GM12878 (cell line): ENCODE results near the gene ARL10. TPM values are rescaled to one million over a fixed set of nuclear protein-coding genes. Genes with fewer than 3 reads are reported as not detected.
A peak's percentile ranks its signal among the peaks of the same experiment; 100 is the strongest.

Experiments used
- ATAC-seq: fragments of 200-7000 bp; cut with Tn5 transposase; 3 replicates; pipeline ENCODE4 v1.9.1; 2020; ENCODE audit warnings: mild to moderate bottlenecking, moderate library complexity
- BruUV-seq: library from RNA; stranded (reverse); fragments of 400-500 nt; replicated peaks from 2 replicates; lab custom pipeline; 2021; lab: Mats Ljungman, UMichigan
- CTCF ChIA-PET: fragments of 300-600 bp; sonication (Branson Sonifier 250); formaldehyde crosslinking; extraction: SDS; loops from one replicate; lab custom pipeline; 2021; ENCODE audit warnings: inconsistent platforms; lab: Yijun Ruan, JAX
- POLR2A ChIA-PET: fragments of 350-600 bp; formaldehyde crosslinking; extraction: SDS; loops from one replicate; lab custom pipeline; 2021; ENCODE audit warnings: inconsistent platforms; lab: Charles Lee
- RAD21 ChIA-PET: fragments of 300-600 bp; sonication (Branson Sonifier 250); formaldehyde crosslinking; loops from one replicate; lab custom pipeline; 2023; ENCODE audit warnings: antibody characterized with exemption; ENCODE audit not compliant: unreplicated experiment; lab: Charles Lee
- SMC1A ChIA-PET: fragments of 300-600 bp; sonication (Branson Sonifier 250); formaldehyde crosslinking; loops from one replicate; lab custom pipeline; 2023; ENCODE audit not compliant: unreplicated experiment, uncharacterized antibody; lab: Charles Lee
- DNase-seq: peaks from one replicate; pipeline ENCODE4 v3.0.0-alpha.2; 2011; ENCODE audit warnings: low read depth, low spot score
- FAIRE-seq: peaks from 3 replicates; lab custom pipeline; 2011; peaks lifted over from hg19 to GRCh38; lab: Jason Lieb, UNC
- H2AFZ ChIP-seq: 2 replicates; pipeline ENCODE4 v1.6.0; 2011; ENCODE audit warnings: low read depth, low read length, control low read depth; ENCODE audit not compliant: control insufficient read depth
- H3K27ac ChIP-seq: 2 replicates; pipeline ENCODE4 v1.5.1; 2011; ENCODE audit warnings: control low read depth; ENCODE audit not compliant: control insufficient read depth, insufficient read depth
- H3K27me3 ChIP-seq, 2 experiments: replicated peaks in 1 of 2; 2 replicates each; pipeline versions ENCODE4 v1.6.0 to v1.6.1; 2011; ENCODE audit warnings: low read length in 1 of 2; ENCODE audit not compliant: control insufficient read depth in 2 of 2, insufficient read depth in 2 of 2
- H3K36me3 ChIP-seq, 2 experiments: 2 replicates each; pipeline ENCODE4 v1.5.1; 2011; ENCODE audit warnings: low read length in 1 of 2; ENCODE audit not compliant: control insufficient read depth in 2 of 2, insufficient read depth in 2 of 2
- H3K4me1 ChIP-seq: 2 replicates; pipeline ENCODE4 v1.6.1; 2011; ENCODE audit warnings: mild to moderate bottlenecking, low read length, moderate library complexity, mixed read lengths; ENCODE audit not compliant: control insufficient read depth, insufficient read depth
- H3K4me2 ChIP-seq: 2 replicates; pipeline ENCODE4 v1.6.0; 2011; ENCODE audit warnings: control low read depth; ENCODE audit not compliant: control insufficient read depth, insufficient read depth
- H3K4me3 ChIP-seq: fragments of 200-600 bp; sonication (generic); 2 replicates; pipeline ENCODE4 v1.5.1; 2016
- H3K79me2 ChIP-seq: 2 replicates; pipeline ENCODE4 v1.6.0; 2011; ENCODE audit warnings: low read length; ENCODE audit not compliant: control insufficient read depth, insufficient read depth
- H3K9ac ChIP-seq: 2 replicates; pipeline ENCODE4 v1.8.0; 2011; ENCODE audit warnings: low read length, control low read depth, mixed read lengths; ENCODE audit not compliant: control insufficient read depth, insufficient read depth
- H3K9me3 ChIP-seq: replicated peaks from 3 replicates; pipeline ENCODE4 v1.5.1; 2011; ENCODE audit warnings: mild to moderate bottlenecking, low read length; ENCODE audit not compliant: control insufficient read depth, insufficient read depth
- H4K20me1 ChIP-seq: 2 replicates; pipeline ENCODE4 v1.6.0; 2011; ENCODE audit not compliant: control insufficient read depth, insufficient read depth
- ATF7 ChIP-seq: fragments of 450-650 bp; IDR thresholded peaks from 2 replicates; pipeline ENCODE4 v1.6.1; 2016; ENCODE audit warnings: low read depth, mild to moderate bottlenecking
- CHD1 ChIP-seq: IDR thresholded peaks from 2 replicates; pipeline ENCODE4 v1.6.1; 2012; ENCODE audit warnings: low read depth, low read length, improper control_type of control experiment
- CTCF ChIP-seq, 3 experiments: IDR thresholded peaks in 2 of 3; conservative IDR thresholded peaks in 1 of 3; 2 replicates each; pipeline ENCODE4 v1.5.1; 2011; ENCODE audit warnings: low read depth in 3 of 3, low read length in 3 of 3, mild to moderate bottlenecking in 3 of 3, control low read depth in 2 of 3, moderate library complexity in 2 of 3, inconsistent platforms in 1 of 3, mixed read lengths in 1 of 3; ENCODE audit not compliant: control insufficient read depth in 2 of 3, insufficient read depth in 1 of 3; ENCODE audit errors: extremely low read depth in 1 of 3
- IRF4 ChIP-seq: IDR thresholded peaks from 2 replicates; pipeline ENCODE4 v1.6.1; 2011; ENCODE audit warnings: low read depth, low read length
- RB1 ChIP-seq: fragments of 450-650 bp; formaldehyde crosslinking; IDR thresholded peaks from 2 replicates; pipeline ENCODE4 v1.6.1; 2017; ENCODE audit warnings: mild to moderate bottlenecking, borderline replicate concordance
- RELB ChIP-seq: fragments of 450-650 bp; IDR thresholded peaks from 2 replicates; pipeline ENCODE4 v1.6.1; 2017; ENCODE audit warnings: low read depth, mild to moderate bottlenecking, moderate library complexity
- RUNX3 ChIP-seq: IDR thresholded peaks from 2 replicates; pipeline ENCODE4 v1.6.1; 2012; ENCODE audit warnings: low read length, inconsistent platforms
- SMC3 ChIP-seq: IDR thresholded peaks from 2 replicates; pipeline ENCODE4 v1.6.1; 2011; ENCODE audit warnings: low read length, improper control_type of control experiment, borderline replicate concordance
- WGBS: methylation state at CpG from one replicate; pipeline ENCODE4 v1.1.6; 2016; ENCODE audit warnings: low lambda C conversion rate; ENCODE audit not compliant: insufficient replicate concordance, insufficient coverage; ENCODE audit errors: missing lambda C conversion rate; 5-methylcytosine and 5-hydroxymethylcytosine counted together
- in situ Hi-C: fragments of 300-500 bp; cut with MboI; formaldehyde crosslinking; loops from 9 replicates; pipeline ENCODE4 v1.14.3; 2018; ENCODE audit warnings: mixed read lengths
- intact Hi-C: fragments of 100-400 bp; cut with micrococcal nuclease; formaldehyde crosslinking; loops from one replicate; pipeline ENCODE4 v1.14.2; 2022; ENCODE audit not compliant: unreplicated experiment
- polyA plus RNA-seq, 11 experiments: library from polyadenylated mRNA; depleted of rRNA in 4 of 11; unstranded in 6 of 11; stranded (reverse) in 5 of 11; fragments of >200 nt; fragmentation: Nextera tagmentation in 4 of 11; fragmentation: Illumina TruSeq in 1 of 11; extraction: Ambion mirVana in 4 of 11; extraction: Trizol in 1 of 11; gene quantifications; 1 replicate in 1 of 11; 2 replicates in 10 of 11; pipeline versions ENCODE4 v1.2.1 to v1.2.3, GENCODE V29; 2011 to 2016; ENCODE audit warnings: inconsistent platforms in 2 of 11, missing spikeins in 2 of 11, low read depth in 1 of 11
- total RNA-seq, 4 experiments: library from RNA; depleted of rRNA in 3 of 4; stranded (reverse); fragments of >200 nt in 3 of 4; fragmentation: Illumina TruSeq in 1 of 4; extraction: Trizol in 1 of 4; gene quantifications; 2 replicates each; pipeline versions ENCODE4 v1.2.1 to v1.2.3, GENCODE V29; 2013 to 2021

ARL10 gene
- total and polyA plus RNA-seq, 10 of the 15 experiments (the other 5 are each of a cell fraction or from before 2014, with no cell fraction given): 0.44 to 6.4 (median 2.4) TPM

- DNase-seq (no peak), FAIRE-seq (peak; percentile 44), ATAC-seq (no peak)
- Histone ChIP-seq H3K79me2 (no peaks in the 10 kb centered on the region), H3K4me2 (no peak overlapping the region), H3K4me1 (no peaks in the 10 kb centered on the region), H3K9me3 (no peaks in the 10 kb centered on the region), H3K4me3 (no peak overlapping the region), H3K36me3 (peaks cover 0 to 5% of the 10 kb centered on the region in 2 experiments; a peak in 2 of 4 replicates), H3K27ac (no peak overlapping the region), H3K27me3 (no peaks in the 10 kb centered on the region), H4K20me1 (no peaks in the 10 kb centered on the region), H3K9ac (no peak overlapping the region), H2AFZ (no peak overlapping the region)
- ChIA-PET CTCF (interaction anchor here (0.9 to 1.4 kb wide), 3 partner anchors 20 to 128 kb away, joined by 3 read pairs; partner anchors contain the start of gene KIAA1191), POLR2A (no interaction called here), RAD21 (interaction anchor here (1.1 kb wide), 1 partner anchor 32 kb away, joined by 3 read pairs; no protein-coding TSS in a partner anchor), SMC1A (interaction anchor here (1.0 kb wide), 1 partner anchor 40 kb away, joined by 4 read pairs; no protein-coding TSS in a partner anchor)
- intact Hi-C loops (no loop called here), in situ Hi-C loops (no loop called here)
- TF ChIP-seq RUNX3 (no peak), CTCF (IDR thresholded peaks at IDR 0.05 in 2 of 3, conservative IDR thresholded peaks at IDR 0.05 in 1 of 3; ENCODE audit: control insufficient read depth in 2 of 3, extremely low read depth in 1 of 3, insufficient read depth in 1 of 3, low read depth in 3 of 3, low read length in 3 of 3) (peak; percentile 2 to 29 (median 18); a peak in 2 of 6 replicates)
- no TSS peak for BruUV-seq
- WGBS: 91% methylated on average over 9 of the region's 9 CpGs
Observed at GRCh38 chr5:176319827-176320554, 45.3 kb upstream of the ARL10 start.

- POLR2A ChIA-PET: no interaction called here
- TF ChIP-seq CHD1: no peak
- TF ChIP-seq RELB: no peak
- no peak for TF ChIP-seq ATF7
- no peak for TF ChIP-seq RB1
- no peak for TF ChIP-seq SMC3
- no peak for TF ChIP-seq IRF4
- Histone ChIP-seq H3K4me2 (no peak overlapping the region), H3K27me3 (no peaks in the 10 kb centered on the region), H3K36me3 (no peaks in the 10 kb centered on the region; a peak in 1 of 4 replicates), H3K27ac (no peak overlapping the region), H3K9me3 (no peaks in the 10 kb centered on the region), H3K4me1 (no peaks in the 10 kb centered on the region), H3K79me2 (no peaks in the 10 kb centered on the region), H2AFZ (no peak overlapping the region), H3K9ac (no peak overlapping the region), H4K20me1 (no peaks in the 10 kb centered on the region), H3K4me3 (no peak overlapping the region)
- in situ Hi-C loops (no loop called here), intact Hi-C loops (no loop called here)
- RAD21 ChIA-PET: no interaction called here
- WGBS: 95% methylated on average over 3 of the region's 3 CpGs
- SMC1A ChIA-PET: interaction anchor here (1.0 kb wide), 1 partner anchor 40 kb away, joined by 4 read pairs; no protein-coding TSS in a partner anchor
- BruUV-seq: no TSS peak
- ATAC-seq (no peak), FAIRE-seq (no peak), DNase-seq (no peak)
- CTCF ChIA-PET: interaction anchor here (1.0 to 1.4 kb wide), 2 partner anchors 20 to 40 kb away, joined by 3 read pairs; partner anchors contain the start of gene KIAA1191
Observed at GRCh38 chr5:176320577-176320976, 44.7 kb upstream of the ARL10 start.
